Hippocampal formation (tissue), 2 donors: ENCODE data around the gene RNF175.

Experiments used
- DNase-seq, 2 donors: peaks; one replicate each; lab custom pipeline; 2025; lab: John Stamatoyannopoulos, UW

RNF175 gene

DNA sequence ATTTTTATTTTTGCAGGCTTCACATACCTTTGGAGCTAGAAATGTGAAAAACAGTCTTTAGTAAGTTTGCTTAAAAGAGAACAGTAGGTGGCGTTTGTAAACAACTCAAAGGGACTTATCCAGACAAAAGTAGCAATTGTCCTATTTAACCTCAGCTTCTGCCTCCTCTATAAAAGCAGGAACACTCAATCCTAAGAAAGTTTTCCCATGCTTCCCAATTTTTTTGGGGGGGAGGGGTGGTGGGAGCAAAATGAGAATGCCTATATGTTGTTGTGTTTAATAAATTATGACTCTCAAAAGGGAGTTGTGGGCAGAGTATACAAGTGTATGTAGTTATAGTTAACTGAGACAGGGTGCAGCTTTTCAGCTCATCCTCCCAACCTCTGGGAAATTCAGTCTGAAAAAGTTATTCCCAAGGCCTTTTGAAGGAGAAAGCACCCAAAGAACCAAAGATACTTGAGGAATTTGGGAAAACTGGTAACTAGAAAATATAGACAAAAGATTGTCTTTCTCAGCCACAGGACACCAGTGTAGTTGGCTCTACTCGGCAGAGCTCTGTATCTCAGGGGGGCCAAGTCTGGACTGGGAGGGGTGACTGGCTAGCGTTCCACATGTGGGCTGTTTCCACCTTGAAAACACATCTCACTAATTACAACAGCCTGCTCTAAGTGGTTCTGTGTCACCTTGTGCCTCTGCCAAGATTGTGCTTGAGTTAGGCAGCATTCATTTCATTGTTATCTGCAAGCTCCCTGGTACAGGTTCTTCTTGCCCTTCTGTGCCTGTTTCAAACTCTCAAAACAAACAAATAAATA is 26.3 kb upstream of the RNF175 start:
- DNase-seq: peak in 1 of 2 donors; percentile 71

GRCh38 chr4:153784166-153784699 is 24.4 kb upstream of the RNF175 start:
- no peak for DNase-seq

GRCh38 chr4:153782581-153782980 is 22.8 kb upstream of the RNF175 start:
- no peak for DNase-seq

- DNase-seq: no peak
Observed at GRCh38 chr4:153781717-153782416, 22.0 kb upstream of the RNF175 start.

DNA sequence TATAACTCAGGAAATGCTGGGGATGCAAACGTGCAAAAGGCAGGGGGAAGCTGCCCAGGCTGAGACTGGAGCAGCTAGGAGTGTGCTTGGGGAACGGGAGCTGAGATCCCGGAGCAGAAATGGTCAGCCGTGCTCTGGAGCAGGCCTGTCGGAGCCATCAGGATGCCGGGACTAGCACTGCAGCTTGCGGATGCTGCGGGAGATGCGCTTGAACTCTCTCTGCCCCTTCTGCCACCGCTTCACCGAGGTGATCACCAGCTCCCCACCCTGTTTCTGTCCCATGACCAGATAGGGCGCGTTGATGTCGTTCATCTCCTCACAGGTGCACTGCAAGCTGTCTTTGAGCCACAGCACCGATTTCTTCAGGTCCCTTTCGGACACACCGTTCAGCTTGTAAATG is 21.5 kb upstream of the RNF175 start:
- no peak for DNase-seq

DNA sequence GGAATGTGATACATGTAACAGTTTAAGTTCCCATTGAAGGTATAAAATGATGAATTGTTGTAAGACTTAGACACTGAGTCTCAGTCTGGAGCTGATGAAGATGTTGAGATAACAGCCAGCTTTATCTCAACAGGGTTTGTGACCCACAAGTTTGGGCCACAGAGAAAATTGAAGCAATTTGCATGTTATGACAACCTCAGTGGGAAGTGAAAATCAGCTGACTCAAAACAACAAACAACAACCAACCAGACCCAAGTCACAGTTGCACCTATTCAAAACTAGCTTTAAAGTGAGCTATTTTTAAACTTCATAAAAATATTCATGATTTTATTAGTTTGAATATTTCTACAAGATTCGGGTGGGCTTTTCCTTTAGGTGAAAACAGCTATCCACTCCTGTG is 21.1 kb upstream of the RNF175 start:
- DNase-seq: no peak

DNA sequence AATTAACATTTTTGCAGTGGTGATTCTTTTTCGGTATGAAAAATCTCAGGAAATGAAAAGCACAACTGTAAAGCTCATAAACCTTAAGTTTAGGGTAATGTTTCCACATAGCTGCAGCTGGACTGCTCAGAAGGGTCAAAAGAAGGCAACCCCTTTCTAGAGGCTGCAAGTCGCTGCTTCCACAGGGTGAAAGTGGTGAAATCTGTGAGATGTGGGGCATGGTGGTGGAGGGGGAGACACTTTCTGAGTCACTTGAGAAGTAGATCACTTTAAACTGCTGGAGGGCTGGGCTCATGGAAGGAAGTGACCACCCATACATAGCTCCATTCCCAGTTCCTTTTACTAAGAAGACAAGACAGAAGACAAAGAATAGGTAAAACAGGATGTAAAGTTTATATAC is 20.4 kb upstream of the RNF175 start:
- no peak for DNase-seq

DNA sequence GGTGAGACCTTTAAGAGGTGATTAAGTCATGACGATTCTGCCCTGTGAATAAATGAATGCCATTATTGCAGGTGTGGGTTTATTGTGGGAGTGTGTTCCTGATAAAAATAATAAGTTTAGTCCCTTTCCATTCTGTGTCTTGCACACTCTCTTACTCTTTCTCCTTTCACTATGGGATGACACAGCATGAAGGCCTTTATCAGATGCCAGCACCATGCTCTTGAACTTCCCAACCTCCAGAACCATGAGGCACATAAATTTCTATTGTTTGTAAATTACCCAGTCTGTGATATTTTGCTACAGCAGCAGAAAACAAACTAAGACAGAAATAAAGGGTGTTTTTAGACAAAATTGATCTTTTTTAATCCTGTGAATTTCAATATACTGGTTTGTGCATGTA is 18.6 kb upstream of the RNF175 start:
- DNase-seq: no peak

DNA sequence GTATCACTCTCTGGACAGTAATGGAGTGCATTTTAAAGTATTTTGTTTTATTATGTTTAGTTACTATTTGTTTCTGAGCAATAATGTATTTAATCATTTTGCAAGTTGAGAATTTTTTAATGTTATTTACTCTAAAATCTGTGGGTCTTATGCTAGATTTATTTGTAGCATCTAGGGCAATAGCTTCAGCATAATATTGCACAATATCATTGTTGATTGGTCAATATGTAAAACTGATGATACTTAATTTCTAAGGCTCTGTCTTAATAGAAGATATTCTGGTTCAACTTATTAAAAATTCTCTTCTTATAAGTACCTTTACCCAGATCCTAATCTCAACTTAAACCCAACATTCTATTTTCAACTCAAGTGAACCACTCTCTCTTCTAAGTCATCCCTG is 17.6 kb upstream of the RNF175 start:
- DNase-seq: no peak

DNA sequence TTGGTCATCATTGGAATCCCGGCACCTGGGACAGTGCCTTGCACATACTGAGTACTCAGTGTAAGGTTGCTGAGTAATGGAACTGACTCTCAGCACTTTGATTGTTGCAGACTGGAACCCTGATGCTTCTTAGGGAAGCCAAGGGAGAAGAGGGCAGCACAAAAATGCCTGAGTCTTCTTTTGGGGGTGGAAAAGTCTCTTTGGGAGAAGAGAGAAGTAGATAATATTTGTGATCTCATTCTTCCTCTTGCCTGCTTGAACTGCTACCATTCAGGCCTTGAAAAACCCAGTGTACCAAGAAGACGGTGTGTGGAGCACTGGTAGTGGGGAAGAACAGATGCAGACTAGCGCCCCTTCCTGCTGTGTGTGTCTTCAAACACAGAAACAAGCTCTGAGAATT is 16.8 kb upstream of the RNF175 start:
- DNase-seq: no peak

DNA sequence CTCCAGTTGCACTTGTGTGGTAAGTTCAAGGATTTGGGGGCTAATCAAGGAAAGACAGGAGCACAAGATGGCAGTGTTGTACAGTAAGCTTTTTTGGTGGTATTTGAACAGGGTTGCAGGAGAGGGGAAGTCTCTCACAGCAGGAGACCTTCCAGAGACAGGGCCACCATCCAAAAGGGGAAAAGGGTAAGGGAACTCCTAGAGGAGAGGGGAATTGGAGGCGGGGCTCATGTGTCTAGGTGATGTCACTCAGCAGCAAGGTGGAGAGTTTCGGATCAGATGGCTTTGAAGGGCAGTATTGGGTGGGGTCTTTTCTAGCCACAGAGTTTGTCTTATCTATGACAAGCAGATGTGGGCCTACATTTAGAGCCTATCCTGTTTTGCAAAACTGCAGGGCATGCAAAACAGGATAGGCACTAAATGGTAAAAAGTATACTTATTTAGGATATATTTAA is 13.4 kb upstream of the RNF175 start:
- DNase-seq: no peak

GRCh38 chr4:153771046-153771445 is 11.2 kb upstream of the RNF175 start:
- no peak for DNase-seq

- no peak for DNase-seq
Observed at GRCh38 chr4:153766758-153767157, 6.9 kb upstream of the RNF175 start.

DNA sequence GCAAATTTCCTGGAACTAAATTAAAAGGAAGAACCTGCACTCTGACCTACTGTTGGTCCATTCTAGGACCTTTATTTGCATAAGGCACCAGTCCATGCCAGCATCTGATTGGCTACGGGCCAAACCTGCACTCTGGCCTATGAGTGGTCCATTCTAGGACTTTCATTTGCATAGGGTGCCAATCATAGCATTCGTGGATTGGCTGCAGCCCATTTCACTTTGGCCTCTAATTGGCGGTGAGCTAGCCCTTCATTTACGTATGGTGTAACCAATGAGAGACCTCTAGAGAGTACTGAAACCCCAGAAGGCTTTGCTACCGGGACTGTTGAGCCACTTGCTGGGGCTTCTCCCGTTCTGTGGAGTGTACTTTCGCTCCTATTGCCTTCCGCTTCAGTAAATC is 6.1 kb upstream of the RNF175 start:
- DNase-seq: no peak

- DNase-seq: no peak
Observed at GRCh38 chr4:153764601-153765368, 5.0 kb upstream of the RNF175 start.

GRCh38 chr4:153763404-153763803 is 3.6 kb upstream of the RNF175 start:
- DNase-seq: no peak

- no peak for DNase-seq
Observed at GRCh38 chr4:153758688-153759406, 977 bp downstream of the RNF175 start.

- DNase-seq: no peak
Observed at GRCh38 chr4:153758136-153758535, 1.7 kb downstream of the RNF175 start.

DNA sequence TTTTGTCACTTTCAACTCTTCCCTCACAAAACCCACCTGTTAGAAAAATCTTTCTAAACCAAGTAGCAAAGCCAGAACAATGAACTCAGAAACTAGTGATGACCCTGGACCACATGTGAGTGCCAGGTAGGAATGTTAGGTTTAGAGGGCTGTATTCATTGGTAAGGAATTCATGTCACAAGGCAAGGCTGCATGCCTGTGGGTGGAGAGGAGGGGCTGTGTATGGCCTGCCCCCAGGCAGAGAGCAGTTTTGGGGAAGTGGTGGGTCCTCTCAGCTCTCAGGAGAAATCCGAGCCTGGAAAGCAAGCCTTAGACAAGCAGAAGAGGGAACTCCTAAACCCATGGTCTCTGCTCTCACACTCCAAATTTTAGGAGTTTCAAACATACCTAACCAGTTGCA is 2.4 kb downstream of the RNF175 start:
- no peak for DNase-seq

DNA sequence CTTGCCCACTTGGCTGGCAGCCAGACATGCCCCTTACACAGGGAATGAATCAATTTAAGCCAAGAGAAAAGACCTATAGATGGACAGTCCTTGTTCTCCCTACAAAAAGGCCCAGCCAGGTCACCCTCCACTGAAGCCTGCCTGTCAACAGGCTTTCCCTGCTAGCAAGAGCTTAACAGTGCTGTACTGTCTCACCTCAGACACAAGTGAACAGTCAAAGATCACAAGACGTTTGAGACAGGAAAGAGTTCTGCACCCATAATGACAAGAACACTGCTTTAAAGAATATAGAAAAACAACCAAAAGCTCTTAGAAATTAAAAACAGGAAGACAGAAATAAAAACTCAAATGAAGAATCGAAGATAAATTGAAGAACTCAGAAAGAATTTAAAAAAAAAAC is 4.6 kb downstream of the RNF175 start:
- DNase-seq: no peak

- peak; percentile 57 to 58 for DNase-seq
Observed at GRCh38 chr4:153750197-153750817, 9.5 kb downstream of the RNF175 start.
